WTC11 (cell line): Measurements from ENCODE around the gene OR2AK2. TPM values are rescaled to one million over a fixed set of nuclear protein-coding genes. Genes with fewer than 3 reads are reported as not detected.

Experiments used
- ATAC-seq: fragments of 200-7000 bp; cut with Tn5 transposase; 2 replicates; pipeline ENCODE4 v1.10.0; 2021; ENCODE audit warnings: mild to moderate bottlenecking, moderate library complexity
- CTCF ChIA-PET: fragments of 300-600 bp; sonication (Branson Sonifier 250); formaldehyde crosslinking; loops from one replicate; lab custom pipeline; 2021; ENCODE audit warnings: antibody characterized with exemption; lab: Charles Lee
- POLR2A ChIA-PET: fragments of 350-600 bp; sonication (Branson Sonifier 250); formaldehyde crosslinking; loops from one replicate; lab custom pipeline; 2021; ENCODE audit warnings: antibody characterized with exemption; lab: Charles Lee
- DNase-seq: peaks from one replicate; pipeline ENCODE4 v3.0.0; 2021; ENCODE audit warnings: low spot score
- H3K27ac Mint-ChIP-seq: 2 replicates; pipeline ENCODE4 v1.8.0; 2021; ENCODE audit warnings: mixed read lengths
- H3K27me3 Mint-ChIP-seq: 2 replicates; pipeline ENCODE4 v1.8.0; 2021; ENCODE audit warnings: low read depth, mild to moderate bottlenecking, moderate library complexity, mixed read lengths
- H3K36me3 Mint-ChIP-seq: 2 replicates; pipeline ENCODE4 v1.8.0; 2021; ENCODE audit warnings: mixed read lengths
- H3K4me1 Mint-ChIP-seq: 2 replicates; pipeline ENCODE4 v1.8.0; 2022; ENCODE audit warnings: mixed read lengths
- H3K4me3 Mint-ChIP-seq: 2 replicates; pipeline ENCODE4 v1.8.0; 2021; ENCODE audit warnings: mild to moderate bottlenecking, moderate library complexity, mixed read lengths
- H3K9me3 Mint-ChIP-seq: 2 replicates; pipeline ENCODE4 v1.8.0; 2021; ENCODE audit warnings: mixed read lengths
- ARID4B ChIP-seq: sonication (generic); formaldehyde crosslinking; IDR thresholded peaks from 2 replicates; pipeline ENCODE4 v1.8.0; 2023; ENCODE audit warnings: missing genetic modification reagents, mild to moderate bottlenecking, borderline replicate concordance
- ATF3 ChIP-seq: sonication (generic); formaldehyde crosslinking; conservative IDR thresholded peaks from 2 replicates; pipeline ENCODE4 v1.8.1; 2022; ENCODE audit warnings: mild to moderate bottlenecking, missing genetic modification reagents
- ATF6 ChIP-seq: sonication (generic); formaldehyde crosslinking; IDR thresholded peaks from 2 replicates; pipeline ENCODE4 v1.8.1; 2023; ENCODE audit warnings: mild to moderate bottlenecking, missing genetic modification reagents
- ETV6 ChIP-seq: sonication (generic); formaldehyde crosslinking; IDR thresholded peaks from 2 replicates; pipeline ENCODE4 v1.8.1; 2022; ENCODE audit warnings: mild to moderate bottlenecking, missing genetic modification reagents
- FOXK1 ChIP-seq: sonication (generic); formaldehyde crosslinking; IDR thresholded peaks from 2 replicates; pipeline ENCODE4 v1.8.0; 2022; ENCODE audit warnings: mild to moderate bottlenecking, moderate library complexity, missing genetic modification reagents
- GABPB1 ChIP-seq: sonication (generic); formaldehyde crosslinking; IDR thresholded peaks from 2 replicates; pipeline ENCODE4 v1.8.1; 2023; ENCODE audit warnings: mild to moderate bottlenecking, missing genetic modification reagents
- GTF2I ChIP-seq: fragments of 250-450 bp; sonication (Bioruptor Pico); conservative IDR thresholded peaks from 2 replicates; pipeline ENCODE4 v1.4.0; 2021; ENCODE audit warnings: mild to moderate bottlenecking
- HMGA2 ChIP-seq: fragments of 250-450 bp; sonication (Bioruptor Pico); IDR thresholded peaks from 2 replicates; pipeline ENCODE4 v1.4.0; 2021; ENCODE audit warnings: mild to moderate bottlenecking, moderate library complexity
- HMGXB4 ChIP-seq: sonication (generic); formaldehyde crosslinking; IDR thresholded peaks from 2 replicates; pipeline ENCODE4 v1.8.1; 2023; ENCODE audit warnings: mild to moderate bottlenecking, moderate library complexity, missing genetic modification reagents
- KAT7 ChIP-seq: sonication (generic); formaldehyde crosslinking; IDR thresholded peaks from 2 replicates; pipeline ENCODE4 v1.8.1; 2023; ENCODE audit warnings: missing genetic modification reagents, mild to moderate bottlenecking, borderline replicate concordance
- MLX ChIP-seq: sonication (generic); formaldehyde crosslinking; IDR thresholded peaks from 2 replicates; pipeline ENCODE4 v1.8.1; 2023; ENCODE audit warnings: mild to moderate bottlenecking, missing genetic modification reagents, moderate library complexity
- NR1H2 ChIP-seq: sonication (generic); formaldehyde crosslinking; IDR thresholded peaks from 2 replicates; pipeline ENCODE4 v1.9.0; 2021; ENCODE audit warnings: mild to moderate bottlenecking, moderate library complexity, missing genetic modification reagents
- NR3C1 ChIP-seq: sonication (generic); formaldehyde crosslinking; conservative IDR thresholded peaks from 2 replicates; pipeline ENCODE4 v1.8.1; 2023; ENCODE audit warnings: low read depth, mild to moderate bottlenecking, missing genetic modification reagents
- OVOL2 ChIP-seq: fragments of 250-450 bp; sonication (Bioruptor Pico); IDR thresholded peaks from 2 replicates; pipeline ENCODE4 v1.9.0; 2021; ENCODE audit warnings: mild to moderate bottlenecking, borderline replicate concordance
- PRRX2 ChIP-seq: fragments of 250-450 bp; sonication (Bioruptor Pico); IDR thresholded peaks from 2 replicates; pipeline ENCODE4 v1.8.0; 2021; ENCODE audit warnings: mild to moderate bottlenecking
- SP1 ChIP-seq: sonication (generic); formaldehyde crosslinking; conservative IDR thresholded peaks from 2 replicates; pipeline ENCODE4 v1.8.1; 2022; ENCODE audit warnings: missing genetic modification reagents
- TP53 ChIP-seq: sonication (generic); formaldehyde crosslinking; IDR thresholded peaks from 2 replicates; pipeline ENCODE4 v1.8.1; 2023; ENCODE audit warnings: mild to moderate bottlenecking, missing genetic modification reagents
- ZBTB21 ChIP-seq: sonication (generic); formaldehyde crosslinking; IDR thresholded peaks from 2 replicates; pipeline ENCODE4 v1.8.1; 2023; ENCODE audit warnings: mild to moderate bottlenecking, missing genetic modification reagents, borderline replicate concordance
- ZNF416 ChIP-seq: fragments of 250-450 bp; sonication (Bioruptor Pico); IDR thresholded peaks from 2 replicates; pipeline ENCODE4 v1.9.0; 2021; ENCODE audit warnings: mild to moderate bottlenecking, inconsistent platforms
- ZNF671 ChIP-seq: fragments of 250-450 bp; sonication (Bioruptor Pico); IDR thresholded peaks from 2 replicates; pipeline ENCODE4 v1.8.0; 2021; ENCODE audit warnings: mild to moderate bottlenecking
- total RNA-seq: library from RNA; stranded (reverse); gene quantifications from 3 replicates; pipeline ENCODE4 v1.2.3, GENCODE V29; 2021

The OR2AK2 gene
- total RNA-seq, 1 experiment from 2014 or later, result not detected

- no peak for TF ChIP-seq SP1 (CRISPR knock-in tag)
Observed at GRCh38 chr1:247919952-247920351, 45.1 kb upstream of the OR2AK2 start, which contains the start of gene OR2T8 (continued).

GRCh38 chr1:247923941-247924340, 41.1 kb upstream of the OR2AK2 start:
- Mint-ChIP-seq H3K27ac (no peak overlapping the region), H3K4me1 (0 out of 2 replicates have a peak, but pooled peaks cover 3% of the 10 kb centered on the region), H3K27me3 (peaks cover 5% of the 10 kb centered on the region), H3K4me3 (no peak overlapping the region), H3K9me3 (peaks cover 48% of the 10 kb centered on the region), H3K36me3 (peaks cover 16% of the 10 kb centered on the region)
- POLR2A ChIA-PET, result no interaction called here
- ATAC-seq (peak; percentile 73), DNase-seq (peak; percentile 21)
- TF ChIP-seq ZNF671 (CRISPR knock-in tag) (no peak), PRRX2 (CRISPR knock-in tag) (no peak), HMGA2 (CRISPR knock-in tag) (no peak), ATF6 (no peak), HMGXB4 (CRISPR knock-in tag) (no peak), TP53 (CRISPR knock-in tag) (no peak), ETV6 (CRISPR knock-in tag) (no peak), FOXK1 (CRISPR knock-in tag) (no peak), NR3C1 (CRISPR knock-in tag) (no peak)
- CTCF ChIA-PET, result no interaction called here

- ATAC-seq (no peak), DNase-seq (no peak)
- CTCF ChIA-PET, result no interaction called here
- peaks cover 43% of the 10 kb centered on the region for H3K9me3 Mint-ChIP-seq
- peaks cover 16% of the 10 kb centered on the region for H3K36me3 Mint-ChIP-seq
- H3K4me1 Mint-ChIP-seq, result 0 out of 2 replicates have a peak, but pooled peaks cover 3% of the 10 kb centered on the region
- no peak within 1 kb of the TSS for H3K4me3 Mint-ChIP-seq
- peaks cover 5% of the 10 kb centered on the region for H3K27me3 Mint-ChIP-seq
- TF ChIP-seq ATF3, result no peak
- TF ChIP-seq GTF2I (CRISPR knock-in tag), result no peak
- no peak for TF ChIP-seq ZBTB21 (CRISPR knock-in tag)
- no peak for TF ChIP-seq GABPB1 (CRISPR knock-in tag)
- no peak within 1 kb of the TSS for H3K27ac Mint-ChIP-seq
- POLR2A ChIA-PET, result no interaction called here
Observed at GRCh38 chr1:247924868-247925267, 40.2 kb upstream of the OR2AK2 start, which contains the start of gene OR2AJ1. Gene OR2AJ1 (plus strand): TSS chr1:247924889. CDS start chr1:247933769, 8,880 bp downstream.

GRCh38 chr1:247933989-247934388, 31.0 kb upstream of the OR2AK2 start:
- Mint-ChIP-seq H3K9me3 (peaks cover 58% of the 10 kb centered on the region), H3K27me3 (peaks cover 9% of the 10 kb centered on the region; the same call in 1 of the 2 replicates), H3K27ac (no peak overlapping the region), H3K36me3 (peaks cover 24% of the 10 kb centered on the region), H3K4me1 (no peaks in the 10 kb centered on the region), H3K4me3 (no peak overlapping the region)
- DNase-seq, result no peak
- CTCF ChIA-PET, result no interaction called here
- no peak for TF ChIP-seq ZNF416 (CRISPR knock-in tag)
- TF ChIP-seq ARID4B (CRISPR knock-in tag), result no peak
- no peak for TF ChIP-seq OVOL2
- TF ChIP-seq KAT7 (CRISPR knock-in tag), result no peak
- no peak for TF ChIP-seq NR1H2 (CRISPR knock-in tag)
- TF ChIP-seq MLX (CRISPR knock-in tag), result no peak
- POLR2A ChIA-PET, result no interaction called here
- ATAC-seq, result no peak
